ENCODE measurements around the gene SULF2. TPM values are rescaled to one million over a fixed set of nuclear protein-coding genes. Genes with fewer than 3 reads are reported as not detected.
"Not testable (repeated sequence)": the region's sequence is repeated elsewhere in the genome, so short reads cannot be mapped to it uniquely, and the experiment has no call there.

SULF2 gene
- total RNA-seq, 4 donors from 2014 or later: 31.5 to 182 (median 94.4) TPM

- no peak for DNase-seq
- WGBS, 2 donors: 49 to 56% methylated on average over 8 to 12 of the region's 17 CpGs
- no peaks in the 10 kb centered on the region for H3K9me3 ChIP-seq
- intact Hi-C loops (cut with DNase I): no loop called here
- H3K4me3 ChIP-seq: no peak overlapping the region
- no peaks in the 10 kb centered on the region for H3K27me3 ChIP-seq
- no peaks in the 10 kb centered on the region for H3K36me3 ChIP-seq
- H3K4me1 ChIP-seq: peaks cover 27 to 90% (median 38%) of the 10 kb centered on the region in 3 donors
- H3K27ac ChIP-seq: peak overlapping the region; percentile 16 to 69 (median 44)
- TF ChIP-seq POLR2A (IDR thresholded peaks at IDR 0.05): no peak
- TF ChIP-seq, protein P1, sequence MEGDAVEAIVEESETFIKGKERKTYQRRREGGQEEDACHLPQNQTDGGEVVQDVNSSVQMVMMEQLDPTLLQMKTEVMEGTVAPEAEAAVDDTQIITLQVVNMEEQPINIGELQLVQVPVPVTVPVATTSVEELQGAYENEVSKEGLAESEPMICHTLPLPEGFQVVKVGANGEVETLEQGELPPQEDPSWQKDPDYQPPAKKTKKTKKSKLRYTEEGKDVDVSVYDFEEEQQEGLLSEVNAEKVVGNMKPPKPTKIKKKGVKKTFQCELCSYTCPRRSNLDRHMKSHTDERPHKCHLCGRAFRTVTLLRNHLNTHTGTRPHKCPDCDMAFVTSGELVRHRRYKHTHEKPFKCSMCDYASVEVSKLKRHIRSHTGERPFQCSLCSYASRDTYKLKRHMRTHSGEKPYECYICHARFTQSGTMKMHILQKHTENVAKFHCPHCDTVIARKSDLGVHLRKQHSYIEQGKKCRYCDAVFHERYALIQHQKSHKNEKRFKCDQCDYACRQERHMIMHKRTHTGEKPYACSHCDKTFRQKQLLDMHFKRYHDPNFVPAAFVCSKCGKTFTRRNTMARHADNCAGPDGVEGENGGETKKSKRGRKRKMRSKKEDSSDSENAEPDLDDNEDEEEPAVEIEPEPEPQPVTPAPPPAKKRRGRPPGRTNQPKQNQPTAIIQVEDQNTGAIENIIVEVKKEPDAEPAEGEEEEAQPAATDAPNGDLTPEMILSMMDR (IDR thresholded peaks at IDR 0.05): no peak
Measured at GRCh38 chr20:47795214-47795907, 10.1 kb upstream of the SULF2 start.

DNA sequence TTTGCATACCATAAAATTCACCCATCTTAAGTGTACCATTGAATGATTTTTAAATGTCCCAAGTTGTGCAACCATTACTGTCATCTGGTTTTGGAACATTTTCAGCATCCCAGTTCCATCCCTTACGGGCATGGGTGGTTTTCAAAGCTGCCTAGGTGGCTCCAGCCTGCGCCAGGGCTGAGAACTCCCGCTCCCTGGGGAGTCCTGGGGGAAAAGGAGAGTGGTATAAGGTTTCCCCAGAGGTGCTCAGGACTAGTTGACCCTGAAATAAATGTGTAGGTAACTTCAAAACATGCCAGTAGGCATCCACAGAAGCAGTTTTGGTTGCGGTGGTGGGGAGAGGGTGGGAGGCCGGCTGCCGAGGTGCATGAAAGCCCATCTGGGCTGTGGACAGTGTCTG, 9.0 kb upstream of the SULF2 start:
- H3K4me3 ChIP-seq; H3K9me3 ChIP-seq; intact Hi-C loops (cut with DNase I); H3K36me3 ChIP-seq; DNase-seq; H3K27me3 ChIP-seq: not testable (repeated sequence)
- Histone ChIP-seq H3K4me1 (peaks cover 27 to 90% (median 38%) of the 10 kb centered on the region in 3 donors), H3K27ac (peak overlapping the region in 2 of 4 donors; percentile 59 to 69)
- 100% methylated on average over 1 to 3 of the region's 6 CpGs for WGBS, 2 donors

DNA sequence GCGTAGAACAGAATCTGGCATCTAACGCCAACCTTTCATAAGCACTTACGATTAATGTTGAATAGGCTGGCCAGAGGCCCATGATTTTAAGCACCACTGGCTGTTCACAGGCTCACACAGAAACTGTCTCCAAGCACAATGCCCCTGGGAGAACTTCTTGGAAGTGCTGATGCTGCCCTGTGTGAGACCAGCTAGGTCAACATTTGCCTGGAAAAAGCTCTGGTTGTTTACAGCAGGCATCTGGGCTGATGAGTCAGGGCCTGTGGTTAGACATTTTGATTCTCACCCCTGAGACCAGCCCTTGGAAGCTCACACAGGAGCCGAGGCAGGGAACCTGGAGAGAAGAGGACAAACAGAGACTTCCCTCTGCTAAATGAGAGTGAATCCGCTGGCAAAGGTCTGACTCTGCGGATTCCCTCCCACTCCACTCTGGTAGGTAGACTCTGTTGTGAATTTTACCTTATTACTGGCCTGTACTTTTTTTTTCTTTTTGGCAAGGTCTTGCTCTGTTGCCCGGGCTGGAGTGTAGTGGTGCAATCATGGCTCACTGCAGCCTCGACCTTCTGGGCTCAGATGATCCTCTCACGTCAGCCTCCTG, 6.8 kb upstream of the SULF2 start:
- Histone ChIP-seq H3K36me3 (no peaks in the 10 kb centered on the region), H3K4me1 (peaks cover 27 to 78% (median 30%) of the 10 kb centered on the region in 3 donors), H3K9me3 (no peaks in the 10 kb centered on the region), H3K27me3 (no peaks in the 10 kb centered on the region), H3K4me3 (peak overlapping the region in 2 of 4 donors; percentile 4 to 37), H3K27ac (peak overlapping the region; percentile 67 to 87 (median 75))
- WGBS, 2 donors: 17 to 47% methylated on average over 9 of the region's 9 CpGs
- DNase-seq: no peak
- no peak for TF ChIP-seq POLR2A (IDR thresholded peaks at IDR 0.05)
- TF ChIP-seq, protein P1 (IDR thresholded peaks at IDR 0.05): no peak
- intact Hi-C loops (cut with DNase I): no loop called here

- H3K27me3 ChIP-seq: no peaks in the 10 kb centered on the region
- H3K27ac ChIP-seq: peak overlapping the region; percentile 67 to 87 (median 75)
- no peak for DNase-seq
- H3K9me3 ChIP-seq: no peaks in the 10 kb centered on the region
- no peaks in the 10 kb centered on the region for H3K36me3 ChIP-seq
- no peak overlapping the region for H3K4me3 ChIP-seq
- TF ChIP-seq POLR2A (IDR thresholded peaks at IDR 0.05): no peak
- TF ChIP-seq, protein P1 (IDR thresholded peaks at IDR 0.05): no peak
- 67 to 74% methylated on average over 2 of the region's 2 CpGs for WGBS, 2 donors
- peaks cover 30 to 84% (median 32%) of the 10 kb centered on the region in 3 donors for H3K4me1 ChIP-seq
- intact Hi-C loops (cut with DNase I): no loop called here
Measured at GRCh38 chr20:47791084-47791599, 5.9 kb upstream of the SULF2 start.

DNA sequence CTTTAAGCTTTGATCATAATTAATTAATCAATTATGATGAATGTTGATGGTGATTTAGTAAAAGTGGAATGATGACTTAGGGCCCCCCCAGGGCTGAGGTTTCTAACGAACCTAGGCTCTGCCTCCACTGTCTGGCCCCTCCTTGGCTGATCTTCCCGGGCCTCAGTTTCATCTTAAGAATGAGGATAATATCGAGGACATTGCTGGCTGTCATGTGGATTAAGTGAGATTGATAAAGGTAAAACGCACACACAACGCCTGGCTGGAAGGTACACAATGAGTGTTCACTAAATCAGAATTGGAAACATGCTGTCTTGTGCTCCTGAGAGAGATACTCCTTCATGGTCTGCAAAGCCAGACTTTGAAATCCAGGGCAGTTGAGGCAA, 5.3 kb upstream of the SULF2 start:
- TF ChIP-seq POLR2A (IDR thresholded peaks at IDR 0.05): no peak
- TF ChIP-seq, protein P1 (IDR thresholded peaks at IDR 0.05): no peak
- no peaks in the 10 kb centered on the region for H3K36me3 ChIP-seq
- no peak for DNase-seq
- H3K4me1 ChIP-seq: peaks cover 28 to 82% (median 30%) of the 10 kb centered on the region in 3 donors
- H3K4me3 ChIP-seq: no peak overlapping the region
- intact Hi-C loops (cut with DNase I): no loop called here
- 47 to 59% methylated on average over 5 of the region's 5 CpGs for WGBS, 2 donors
- H3K27me3 ChIP-seq: no peaks in the 10 kb centered on the region
- H3K27ac ChIP-seq: peak overlapping the region in 3 of 4 donors; percentile 72 to 87 (median 78)
- no peaks in the 10 kb centered on the region for H3K9me3 ChIP-seq
